Natural killer cell (primary cell): Measurements from ENCODE around the gene ARHGEF4. TPM values are rescaled to one million over a fixed set of nuclear protein-coding genes. Genes with fewer than 3 reads are reported as not detected.

ENCODE experiments used
- ATAC-seq, 3 donors: fragments of 150-1000 bp in 2 of 3; fragments of 200-7000 bp in 1 of 3; cut with Tn5 transposase; 1 replicate in 1 of 3; 2 replicates in 2 of 3; pipeline ENCODE4 v1.10.0; 2021; ENCODE audit warnings: mild to moderate bottlenecking in 2 of 3, moderate library complexity in 2 of 3
- DNase-seq, 2 donors: peaks; one replicate each; pipeline versions ENCODE4 v3.0.0 to v3.0.0-alpha.2; 2013 to 2021; ENCODE audit warnings: mixed read lengths in 1 of 2
- H3K27ac ChIP-seq: one replicate; pipeline ENCODE4 v1.5.1; 2013; ENCODE audit warnings: mild to moderate bottlenecking, low read length
- H3K27me3 ChIP-seq: one replicate; pipeline ENCODE4 v1.6.1; 2013; ENCODE audit warnings: low read length; ENCODE audit not compliant: control insufficient read depth, insufficient read depth
- H3K36me3 ChIP-seq: one replicate; pipeline ENCODE4 v1.6.1; 2013; ENCODE audit warnings: low read length; ENCODE audit not compliant: control insufficient read depth, insufficient read depth
- H3K4me1 ChIP-seq: one replicate; pipeline ENCODE4 v1.6.1; 2013; ENCODE audit warnings: low read length; ENCODE audit not compliant: control insufficient read depth, insufficient read depth
- H3K4me3 ChIP-seq: one replicate; pipeline ENCODE4 v1.5.1; 2013; ENCODE audit warnings: low read length
- H3K9me3 ChIP-seq: one replicate; pipeline ENCODE4 v1.6.1; 2013; ENCODE audit warnings: low read length; ENCODE audit not compliant: control insufficient read depth, insufficient read depth
- H3K27ac Mint-ChIP-seq, 2 donors: one replicate each; pipeline ENCODE4 v1.8.0; 2022; ENCODE audit warnings: mild to moderate bottlenecking in 2 of 2, mixed read lengths in 2 of 2, moderate library complexity in 1 of 2
- H3K27me3 Mint-ChIP-seq, 2 donors: one replicate each; pipeline ENCODE4 v1.8.0; 2022; ENCODE audit warnings: low read depth in 2 of 2, mixed read lengths in 2 of 2
- H3K36me3 Mint-ChIP-seq: one replicate; pipeline ENCODE4 v1.8.0; 2022; ENCODE audit warnings: mixed read lengths
- H3K4me1 Mint-ChIP-seq, 2 donors: one replicate each; pipeline ENCODE4 v1.8.0; 2022; ENCODE audit warnings: mixed read lengths in 2 of 2
- H3K4me3 Mint-ChIP-seq: one replicate; pipeline ENCODE4 v1.8.0; 2022; ENCODE audit warnings: mild to moderate bottlenecking, moderate library complexity, mixed read lengths
- H3K9me3 Mint-ChIP-seq, 2 donors: one replicate each; pipeline ENCODE4 v1.8.0; 2022; ENCODE audit warnings: mixed read lengths in 2 of 2
- CTCF ChIP-seq: fragments of 200-600 bp; IDR thresholded peaks from one replicate; pipeline ENCODE4 v1.8.0; 2022; ENCODE audit warnings: antibody characterized with exemption
- WGBS: methylation state at CpG from one replicate; pipeline ENCODE4 v1.1.7; 2013; ENCODE audit warnings: missing lambda C conversion rate; ENCODE audit not compliant: insufficient coverage; 5-methylcytosine and 5-hydroxymethylcytosine counted together
- intact Hi-C: fragments of 100-400 bp; cut with micrococcal nuclease; formaldehyde crosslinking; loops from one replicate; pipeline ENCODE4 v1.14.2; 2022
- total RNA-seq, 4 donors: library from RNA; stranded (reverse); fragments of 120-200 nt in 1 of 4; gene quantifications; one replicate each; pipeline versions ENCODE4 v1.2.3 to v1.2.4, GENCODE V29; 2013 to 2022

Gene ARHGEF4
- total RNA-seq, 3 donors from 2014 or later (not counting 1 experiment from before 2014, with no cell fraction given): 0.11 TPM; not detected in 2

- Mint-ChIP-seq H3K27me3 (peaks cover 17 to 20% of the 10 kb centered on the region in 2 donors), H3K27ac (no peak overlapping the region), H3K36me3 (no peaks in the 10 kb centered on the region), H3K4me3 (no peak overlapping the region), H3K4me1 (no peaks in the 10 kb centered on the region), H3K9me3 (no peaks in the 10 kb centered on the region)
- 82% methylated on average over 2 of the region's 3 CpGs for whole genome bisulfite sequencing
- no peaks in the 10 kb centered on the region for H3K9me3 ChIP-seq
- no peak for ATAC-seq
- no peaks in the 10 kb centered on the region for H3K36me3 ChIP-seq
- DNase-seq: no peak
- no peak overlapping the region for H3K4me3 ChIP-seq
- intact Hi-C loops: no loop called here
- no peaks in the 10 kb centered on the region for H3K4me1 ChIP-seq
- no peaks in the 10 kb centered on the region for H3K27me3 ChIP-seq
- no peak overlapping the region for H3K27ac ChIP-seq
- TF ChIP-seq CTCF: no peak
These were observed 160.0 kb downstream of the ARHGEF4 start for GRCh38 chr2:130996691-130997090.

GRCh38 chr2:130997198-130997597 is 160.5 kb downstream of the ARHGEF4 start:
- H3K27ac Mint-ChIP-seq: no peak overlapping the region
- no peak for DNase-seq
- intact Hi-C loops: no loop called here
- no peaks in the 10 kb centered on the region for H3K9me3 Mint-ChIP-seq
- H3K36me3 Mint-ChIP-seq: no peaks in the 10 kb centered on the region
- no peak overlapping the region for H3K4me3 Mint-ChIP-seq
- H3K27ac ChIP-seq: no peak overlapping the region
- no peak for ATAC-seq
- H3K4me3 ChIP-seq: no peak overlapping the region
- no peaks in the 10 kb centered on the region for H3K27me3 ChIP-seq
- no peaks in the 10 kb centered on the region for H3K36me3 ChIP-seq
- peaks cover 18 to 24% of the 10 kb centered on the region in 2 donors for H3K27me3 Mint-ChIP-seq
- H3K4me1 ChIP-seq: no peaks in the 10 kb centered on the region
- WGBS: 58% methylated on average over 4 of the region's 5 CpGs
- H3K4me1 Mint-ChIP-seq: no peaks in the 10 kb centered on the region
- TF ChIP-seq CTCF: no peak
- H3K9me3 ChIP-seq: no peaks in the 10 kb centered on the region

GRCh38 chr2:130998561-130998960 is 161.8 kb downstream of the ARHGEF4 start:
- Mint-ChIP-seq H3K9me3 (no peaks in the 10 kb centered on the region), H3K27me3 (peaks cover 18 to 24% of the 10 kb centered on the region in 2 donors), H3K4me3 (no peak overlapping the region), H3K4me1 (no peaks in the 10 kb centered on the region), H3K27ac (no peak overlapping the region), H3K36me3 (no peaks in the 10 kb centered on the region)
- H3K27me3 ChIP-seq: no peaks in the 10 kb centered on the region
- no peak for TF ChIP-seq CTCF
- intact Hi-C loops: no loop called here
- no peak overlapping the region for H3K27ac ChIP-seq
- H3K4me1 ChIP-seq: no peaks in the 10 kb centered on the region
- H3K4me3 ChIP-seq: no peak overlapping the region
- H3K36me3 ChIP-seq: no peaks in the 10 kb centered on the region
- ATAC-seq (no peak), DNase-seq (no peak)
- no peaks in the 10 kb centered on the region for H3K9me3 ChIP-seq
- 61% methylated on average over 5 of the region's 6 CpGs for WGBS

GRCh38 chr2:131004446-131005209 is 167.9 kb downstream of the ARHGEF4 start:
- H3K27ac ChIP-seq: no peak overlapping the region
- H3K9me3 ChIP-seq: no peaks in the 10 kb centered on the region
- Mint-ChIP-seq H3K27me3 (peaks cover 6 to 8% of the 10 kb centered on the region in 2 donors), H3K36me3 (no peaks in the 10 kb centered on the region), H3K4me3 (no peak overlapping the region), H3K9me3 (no peaks in the 10 kb centered on the region), H3K4me1 (peaks cover 7 to 9% of the 10 kb centered on the region in 2 donors), H3K27ac (no peak overlapping the region)
- TF ChIP-seq CTCF: no peak
- H3K4me1 ChIP-seq: no peaks in the 10 kb centered on the region
- 93% methylated on average over 11 of the region's 11 CpGs for WGBS
- ATAC-seq (no peak), DNase-seq (no peak)
- no peaks in the 10 kb centered on the region for H3K36me3 ChIP-seq
- intact Hi-C loops: no loop called here
- H3K4me3 ChIP-seq: no peak overlapping the region
- no peaks in the 10 kb centered on the region for H3K27me3 ChIP-seq
